ENCODE data around the gene OGFRL1.

GRCh38 chr6:71250099-71250602 lies 38.5 kb upstream of the OGFRL1 start:
- TF ChIP-seq ISL2 (CRISPR knock-in tag; IDR thresholded peaks at IDR 0.05) (no peak), RBAK (CRISPR knock-in tag; IDR thresholded peaks at IDR 0.05) (no peak), ZNF274 (CRISPR knock-in tag; IDR thresholded peaks at IDR 0.05) (no peak), ZNF83 (CRISPR knock-in tag; IDR thresholded peaks at IDR 0.05; ENCODE audit: borderline replicate concordance) (no peak), ZBTB7A (CRISPR knock-in tag; IDR thresholded peaks at IDR 0.05) (no peak), CTCF (CRISPR knock-in tag; IDR thresholded peaks at IDR 0.05) (no peak)
- TF ChIP-seq, protein P1, sequence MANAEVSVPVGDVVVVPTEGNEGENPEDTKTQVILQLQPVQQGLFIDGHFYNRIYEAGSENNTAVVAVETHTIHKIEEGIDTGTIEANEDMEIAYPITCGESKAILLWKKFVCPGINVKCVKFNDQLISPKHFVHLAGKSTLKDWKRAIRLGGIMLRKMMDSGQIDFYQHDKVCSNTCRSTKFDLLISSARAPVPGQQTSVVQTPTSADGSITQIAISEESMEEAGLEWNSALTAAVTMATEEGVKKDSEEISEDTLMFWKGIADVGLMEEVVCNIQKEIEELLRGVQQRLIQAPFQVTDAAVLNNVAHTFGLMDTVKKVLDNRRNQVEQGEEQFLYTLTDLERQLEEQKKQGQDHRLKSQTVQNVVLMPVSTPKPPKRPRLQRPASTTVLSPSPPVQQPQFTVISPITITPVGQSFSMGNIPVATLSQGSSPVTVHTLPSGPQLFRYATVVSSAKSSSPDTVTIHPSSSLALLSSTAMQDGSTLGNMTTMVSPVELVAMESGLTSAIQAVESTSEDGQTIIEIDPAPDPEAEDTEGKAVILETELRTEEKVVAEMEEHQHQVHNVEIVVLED (CRISPR knock-in tag; IDR thresholded peaks at IDR 0.05; ENCODE audit: borderline replicate concordance) = no peak

All from HepG2 (cell line).